T-helper 17 cell (primary cell): Measurements from ENCODE around the gene FAM107A. TPM values are rescaled to one million over a fixed set of nuclear protein-coding genes. Genes with fewer than 3 reads are reported as not detected.

Source experiments
- ATAC-seq: fragments of 150-1000 bp; cut with Tn5 transposase; 2 replicates; pipeline ENCODE4 v1.10.0; 2021; ENCODE audit warnings: mild to moderate bottlenecking, moderate library complexity
- DNase-seq, 3 donors: peaks; one replicate each; pipeline versions ENCODE4 v3.0.0 to v3.0.0-alpha.2; 2020 to 2021
- H3K9me3 ChIP-seq: one replicate; pipeline ENCODE4 v1.7.0; 2013; ENCODE audit warnings: low read length, mild to moderate bottlenecking; ENCODE audit not compliant: control insufficient read depth, poor library complexity, severe bottlenecking
- H3K27ac Mint-ChIP-seq: one replicate; pipeline ENCODE4 v1.8.0; 2022; ENCODE audit warnings: mild to moderate bottlenecking, moderate library complexity, mixed read lengths
- H3K27me3 Mint-ChIP-seq: one replicate; pipeline ENCODE4 v1.8.0; 2022; ENCODE audit warnings: mixed read lengths
- H3K36me3 Mint-ChIP-seq: one replicate; pipeline ENCODE4 v1.8.0; 2022; ENCODE audit warnings: low read depth, mixed read lengths
- H3K4me1 Mint-ChIP-seq: one replicate; pipeline ENCODE4 v1.8.0; 2022; ENCODE audit warnings: mild to moderate bottlenecking, mixed read lengths
- H3K4me3 Mint-ChIP-seq: one replicate; pipeline ENCODE4 v1.8.0; 2022; ENCODE audit warnings: mild to moderate bottlenecking, moderate library complexity, mixed read lengths
- total RNA-seq, 4 donors: library from RNA in 2 of 4; stranded (reverse) in 2 of 4; gene quantifications; one replicate each; pipeline ENCODE4 v1.2.3 and lab custom pipeline; 2022 to 2026

The FAM107A gene
- total RNA-seq, 2 donors from 2014 or later, result not detected

- peak overlapping the region; percentile 10 for H3K27ac Mint-ChIP-seq
- peaks cover 19% of the 10 kb centered on the region for H3K4me1 Mint-ChIP-seq
- peak overlapping the region; percentile 92 for H3K4me3 Mint-ChIP-seq
- peaks cover 53% of the 10 kb centered on the region for H3K27me3 Mint-ChIP-seq
- no peaks in the 10 kb centered on the region for H3K9me3 ChIP-seq
- ATAC-seq, result peak; percentile 95
- peak; percentile 25 to 41 (median 30) for DNase-seq
- peaks cover 5% of the 10 kb centered on the region for H3K36me3 Mint-ChIP-seq
Measured at GRCh38 chr3:58585005-58585786, 8.0 kb upstream of the FAM107A start.

GRCh38 chr3:58584690-58585004 lies 7.5 kb upstream of the FAM107A start:
- no peak for DNase-seq
- peaks cover 19% of the 10 kb centered on the region for H3K4me1 Mint-ChIP-seq
- peak overlapping the region; percentile 10 for H3K27ac Mint-ChIP-seq
- H3K4me3 Mint-ChIP-seq, result peak overlapping the region; percentile 92
- H3K9me3 ChIP-seq, result no peaks in the 10 kb centered on the region
- peak; percentile 33 for ATAC-seq
- H3K27me3 Mint-ChIP-seq, result peaks cover 53% of the 10 kb centered on the region
- peaks cover 5% of the 10 kb centered on the region for H3K36me3 Mint-ChIP-seq

- DNase-seq (no peak), ATAC-seq (no peak)
- Mint-ChIP-seq H3K4me3 (peak overlapping the region; percentile 37), H3K27me3 (peaks cover 42% of the 10 kb centered on the region), H3K4me1 (peaks cover 19% of the 10 kb centered on the region), H3K27ac (no peak overlapping the region), H3K36me3 (peaks cover 5% of the 10 kb centered on the region)
- H3K9me3 ChIP-seq, result no peaks in the 10 kb centered on the region
Measured at GRCh38 chr3:58581328-58582091, 4.3 kb upstream of the FAM107A start.

GRCh38 chr3:58580826-58581327 lies 3.7 kb upstream of the FAM107A start:
- H3K4me1 Mint-ChIP-seq, result peaks cover 12% of the 10 kb centered on the region
- DNase-seq (no peak), ATAC-seq (no peak)
- no peak overlapping the region for H3K27ac Mint-ChIP-seq
- H3K9me3 ChIP-seq, result no peaks in the 10 kb centered on the region
- H3K27me3 Mint-ChIP-seq, result peaks cover 35% of the 10 kb centered on the region
- H3K4me3 Mint-ChIP-seq, result no peak overlapping the region
- H3K36me3 Mint-ChIP-seq, result peaks cover under 1% of the 10 kb centered on the region

GRCh38 chr3:58578873-58579272 lies 1.7 kb upstream of the FAM107A start:
- no peak overlapping the region for H3K4me3 Mint-ChIP-seq
- H3K27me3 Mint-ChIP-seq, result peaks cover 26% of the 10 kb centered on the region
- DNase-seq (no peak), ATAC-seq (no peak)
- no peaks in the 10 kb centered on the region for H3K9me3 ChIP-seq
- H3K27ac Mint-ChIP-seq, result no peak overlapping the region
- H3K36me3 Mint-ChIP-seq, result no peaks in the 10 kb centered on the region
- no peaks in the 10 kb centered on the region for H3K4me1 Mint-ChIP-seq

GRCh38 chr3:58576716-58577115 lies 475 bp downstream of the FAM107A start:
- H3K4me3 Mint-ChIP-seq, result no peak overlapping the region
- no peak for ATAC-seq
- no peak for DNase-seq
- no peaks in the 10 kb centered on the region for H3K36me3 Mint-ChIP-seq
- no peaks in the 10 kb centered on the region for H3K9me3 ChIP-seq
- peaks cover 31% of the 10 kb centered on the region for H3K27me3 Mint-ChIP-seq
- no peaks in the 10 kb centered on the region for H3K4me1 Mint-ChIP-seq
- H3K27ac Mint-ChIP-seq, result no peak overlapping the region

- no peaks in the 10 kb centered on the region for H3K36me3 Mint-ChIP-seq
- no peak for ATAC-seq
- no peaks in the 10 kb centered on the region for H3K9me3 ChIP-seq
- no peak overlapping the region for H3K4me3 Mint-ChIP-seq
- H3K27ac Mint-ChIP-seq, result no peak overlapping the region
- peaks cover 28% of the 10 kb centered on the region for H3K27me3 Mint-ChIP-seq
- DNase-seq, result no peak
- H3K4me1 Mint-ChIP-seq, result no peaks in the 10 kb centered on the region
Measured at GRCh38 chr3:58575971-58576652, 1.1 kb downstream of the FAM107A start.

- no peaks in the 10 kb centered on the region for H3K36me3 Mint-ChIP-seq
- H3K4me1 Mint-ChIP-seq, result no peaks in the 10 kb centered on the region
- no peak overlapping the region for H3K4me3 Mint-ChIP-seq
- H3K27me3 Mint-ChIP-seq, result peaks cover 28% of the 10 kb centered on the region
- DNase-seq, result no peak
- H3K27ac Mint-ChIP-seq, result no peak overlapping the region
- ATAC-seq, result no peak
- no peaks in the 10 kb centered on the region for H3K9me3 ChIP-seq
Measured at GRCh38 chr3:58574682-58575081, 2.5 kb downstream of the FAM107A start.

GRCh38 chr3:58574106-58574505 lies 3.1 kb downstream of the FAM107A start:
- H3K36me3 Mint-ChIP-seq, result no peaks in the 10 kb centered on the region
- no peak overlapping the region for H3K4me3 Mint-ChIP-seq
- no peak overlapping the region for H3K27ac Mint-ChIP-seq
- DNase-seq, result no peak
- H3K9me3 ChIP-seq, result no peaks in the 10 kb centered on the region
- ATAC-seq, result no peak
- H3K27me3 Mint-ChIP-seq, result peaks cover 28% of the 10 kb centered on the region
- no peaks in the 10 kb centered on the region for H3K4me1 Mint-ChIP-seq

- H3K9me3 ChIP-seq, result no peaks in the 10 kb centered on the region
- DNase-seq (no peak), ATAC-seq (no peak)
- no peaks in the 10 kb centered on the region for H3K36me3 Mint-ChIP-seq
- H3K4me1 Mint-ChIP-seq, result peaks cover 5% of the 10 kb centered on the region
- peaks cover 33% of the 10 kb centered on the region for H3K27me3 Mint-ChIP-seq
- H3K27ac Mint-ChIP-seq, result no peak overlapping the region
- no peak overlapping the region for H3K4me3 Mint-ChIP-seq
Measured at GRCh38 chr3:58573640-58574039, 3.6 kb downstream of the FAM107A start.

GRCh38 chr3:58572634-58573230 lies 4.5 kb downstream of the FAM107A start:
- no peaks in the 10 kb centered on the region for H3K9me3 ChIP-seq
- peaks cover 33% of the 10 kb centered on the region for H3K27me3 Mint-ChIP-seq
- ATAC-seq, result no peak
- no peak overlapping the region for H3K4me3 Mint-ChIP-seq
- H3K36me3 Mint-ChIP-seq, result no peaks in the 10 kb centered on the region
- no peak for DNase-seq
- no peak overlapping the region for H3K27ac Mint-ChIP-seq
- H3K4me1 Mint-ChIP-seq, result peaks cover 6% of the 10 kb centered on the region

- DNase-seq (no peak), ATAC-seq (no peak)
- H3K4me3 Mint-ChIP-seq, result no peak overlapping the region
- peaks cover 6% of the 10 kb centered on the region for H3K4me1 Mint-ChIP-seq
- H3K9me3 ChIP-seq, result no peaks in the 10 kb centered on the region
- peaks cover 27% of the 10 kb centered on the region for H3K27me3 Mint-ChIP-seq
- no peak overlapping the region for H3K27ac Mint-ChIP-seq
- H3K36me3 Mint-ChIP-seq, result no peaks in the 10 kb centered on the region
Measured at GRCh38 chr3:58572013-58572633, 5.1 kb downstream of the FAM107A start.
